Stimulated activated CD4-positive, alpha-beta T cell treated with anti-CD3 and anti-CD28 coated beads, Interleukin-4, amount 100 ng/mL, for 1 hour (primary cell): Measurements from ENCODE around the gene MED29.

ENCODE experiments used
- DNase-seq: peaks from one replicate; pipeline ENCODE4 v3.0.0-alpha.2; 2020

The MED29 gene

GRCh38 chr19:39433480-39434079 is 42.4 kb downstream of the MED29 start:
- DNase-seq: no peak

- DNase-seq: no peak
These were observed 43.2 kb downstream of the MED29 start for GRCh38 chr19:39434123-39435076.

- DNase-seq: peak; percentile 100
These were observed 44.5 kb downstream of the MED29 start, which contains the start of gene RPS16 for GRCh38 chr19:39435499-39436349. Gene RPS16 (minus strand): TSS chr19:39435949. CDS start chr19:39435895, 54 bp downstream.

- no peak for DNase-seq
These were observed 45.2 kb downstream of the MED29 start for GRCh38 chr19:39436350-39436716.

GRCh38 chr19:39438270-39438934 is 47.2 kb downstream of the MED29 start:
- no peak for DNase-seq

GRCh38 chr19:39444598-39445195 is 53.5 kb downstream of the MED29 start:
- DNase-seq: no peak

- DNase-seq: peak; percentile 96
These were observed 54.3 kb downstream of the MED29 start, which contains the start of gene SUPT5H for GRCh38 chr19:39445196-39446111. Gene SUPT5H (plus strand): TSS chr19:39445582. CDS start chr19:39445891, 309 bp downstream.

- DNase-seq: no peak
These were observed 55.3 kb downstream of the MED29 start for GRCh38 chr19:39446365-39447084.

GRCh38 chr19:39448271-39448670 is 57.1 kb downstream of the MED29 start:
- DNase-seq: no peak

- DNase-seq: no peak
These were observed 58.1 kb downstream of the MED29 start for GRCh38 chr19:39449116-39449797.
